ENCODE measurements around the gene SNX8.
A peak's percentile ranks its signal among the peaks of the same experiment; 100 is the strongest.
"Not testable (repeated sequence)": the region's sequence is repeated elsewhere in the genome, so short reads cannot be mapped to it uniquely, and the experiment has no call there.

The SNX8 gene

GRCh38 chr7:2295936-2296620 lies 18.2 kb downstream of the SNX8 start:
- DNase-seq: no peak

DNA sequence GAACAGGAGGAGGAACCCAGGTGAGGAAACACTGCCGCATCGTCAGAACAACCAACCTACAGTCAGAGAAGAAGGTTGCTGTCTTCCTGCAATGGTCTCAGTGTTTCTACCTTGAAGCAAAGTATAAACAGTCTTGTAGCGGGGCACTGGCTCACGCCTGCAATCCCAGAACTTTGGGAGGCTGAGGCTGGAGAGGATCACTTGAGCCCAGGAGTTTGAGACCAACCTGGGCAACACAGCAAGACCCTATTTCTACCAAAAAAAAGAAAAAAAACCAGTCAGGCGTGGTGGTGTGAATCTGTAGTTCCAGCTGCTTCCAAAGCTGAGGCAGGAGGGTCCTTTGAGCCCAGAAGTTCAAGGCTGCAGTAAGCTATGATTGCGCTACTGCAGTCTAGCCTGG lies 23.4 kb downstream of the SNX8 start:
- DNase-seq: no peak

DNA sequence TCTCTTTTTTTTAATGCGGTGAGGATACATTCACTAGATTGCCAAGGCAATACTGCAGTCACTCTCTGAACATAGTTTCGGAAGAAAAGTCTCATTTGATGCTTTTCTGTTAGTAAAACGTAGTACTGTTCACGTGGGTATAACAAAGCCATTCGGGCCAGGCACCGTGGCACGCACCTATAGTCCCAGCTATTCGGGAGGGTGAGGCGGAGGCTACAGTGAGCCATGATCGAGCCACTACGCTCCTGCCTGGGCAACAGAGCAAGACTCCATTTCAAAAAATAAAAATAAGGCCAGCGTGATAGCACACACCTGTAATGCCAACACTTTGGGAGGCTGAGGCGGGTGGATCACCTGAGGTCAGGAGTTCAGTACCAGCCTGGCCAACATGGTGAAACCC lies 24.6 kb downstream of the SNX8 start:
- DNase-seq: no peak

GRCh38 chr7:2289111-2289586 lies 25.1 kb downstream of the SNX8 start:
- no peak for DNase-seq

GRCh38 chr7:2288503-2288902 lies 25.7 kb downstream of the SNX8 start:
- no peak for DNase-seq

- DNase-seq: no peak
These were observed 26.5 kb downstream of the SNX8 start for GRCh38 chr7:2287745-2288144.

DNA sequence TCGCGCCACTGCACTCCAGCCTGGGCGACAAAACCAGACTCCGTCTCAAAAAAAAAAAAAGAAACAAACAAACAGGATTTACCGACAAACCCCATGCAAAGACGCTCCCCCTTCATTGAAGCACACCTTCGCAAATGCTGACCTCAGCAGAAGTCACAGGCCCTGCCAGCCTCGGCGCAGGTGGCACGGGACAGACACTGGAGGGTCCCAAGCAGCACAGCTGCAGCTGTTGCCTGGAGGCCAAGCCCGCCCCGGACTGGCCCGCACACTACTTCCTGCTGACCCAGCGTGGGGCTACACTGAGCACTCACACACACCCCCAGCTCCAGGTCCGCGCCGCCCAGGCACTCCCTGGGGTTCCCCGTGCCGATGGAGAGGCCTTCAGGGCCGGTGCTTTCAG lies 31.2 kb downstream of the SNX8 start:
- no peak for DNase-seq

DNA sequence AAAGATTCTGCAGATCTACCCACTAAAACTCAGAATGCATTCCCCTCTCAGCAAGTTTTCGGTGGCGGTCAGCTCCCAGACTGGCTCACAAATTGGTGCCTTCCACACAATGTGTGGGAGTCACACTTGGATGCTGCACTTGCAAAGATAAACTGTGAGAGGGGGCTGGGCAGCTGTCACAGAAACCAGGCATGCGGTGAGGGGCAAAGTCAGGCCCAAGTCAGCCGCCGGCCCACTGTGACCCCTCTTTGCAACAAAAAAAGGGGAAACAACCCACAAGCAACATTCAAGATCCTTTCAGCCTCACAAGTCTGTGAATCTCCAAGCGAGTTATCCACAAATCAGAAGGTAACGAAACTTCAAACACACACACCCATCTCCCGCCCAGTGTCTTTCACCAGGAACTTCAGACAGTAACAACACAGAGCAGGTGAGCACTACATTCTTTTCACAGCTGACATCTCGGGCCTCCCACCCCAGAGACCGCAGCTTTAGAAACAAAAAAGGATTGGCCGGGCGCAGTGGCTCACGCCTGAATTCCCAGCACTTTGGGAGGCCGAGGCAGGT lies 32.0 kb downstream of the SNX8 start:
- no peak for DNase-seq

DNA sequence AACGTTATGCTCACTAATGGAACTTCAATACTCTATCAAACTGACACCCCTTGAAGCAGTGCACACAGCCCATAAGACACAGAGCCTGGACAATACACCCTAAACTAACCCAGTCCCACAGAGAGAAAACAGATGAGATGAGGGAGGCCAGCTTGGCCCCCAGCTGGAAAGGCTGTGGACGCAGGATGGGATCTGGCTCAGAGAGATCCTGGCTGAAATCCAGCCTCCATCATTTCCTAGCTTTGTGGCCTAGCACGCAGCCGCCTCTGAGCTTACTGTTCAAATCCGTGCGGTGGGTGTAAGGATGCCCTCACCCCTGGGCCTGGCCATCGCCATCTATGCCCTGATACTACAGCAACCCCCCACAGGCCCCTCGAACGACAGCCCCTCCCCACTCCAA lies 32.7 kb downstream of the SNX8 start:
- peak in 3 of 51 donors; percentile 4 to 9 (median 8) for DNase-seq

DNA sequence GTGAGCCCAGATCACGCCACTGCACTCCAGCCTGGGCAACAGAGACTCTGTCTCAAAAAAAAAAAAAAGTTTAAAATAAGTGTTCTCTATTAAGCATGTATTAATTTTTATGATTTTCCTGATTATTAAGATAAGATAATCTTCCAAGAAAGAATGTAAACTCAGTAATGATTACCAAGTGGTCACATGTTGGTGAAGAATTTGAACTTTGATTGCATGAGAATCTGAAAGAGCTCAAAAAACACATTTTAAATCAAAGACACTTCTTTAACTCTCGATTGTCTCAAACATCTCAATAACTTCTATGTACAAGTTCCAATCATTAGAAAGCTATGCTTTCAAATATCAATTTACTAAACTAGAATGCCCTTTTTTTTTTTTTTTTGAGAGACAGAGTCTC lies 33.8 kb downstream of the SNX8 start:
- no peak for DNase-seq

DNA sequence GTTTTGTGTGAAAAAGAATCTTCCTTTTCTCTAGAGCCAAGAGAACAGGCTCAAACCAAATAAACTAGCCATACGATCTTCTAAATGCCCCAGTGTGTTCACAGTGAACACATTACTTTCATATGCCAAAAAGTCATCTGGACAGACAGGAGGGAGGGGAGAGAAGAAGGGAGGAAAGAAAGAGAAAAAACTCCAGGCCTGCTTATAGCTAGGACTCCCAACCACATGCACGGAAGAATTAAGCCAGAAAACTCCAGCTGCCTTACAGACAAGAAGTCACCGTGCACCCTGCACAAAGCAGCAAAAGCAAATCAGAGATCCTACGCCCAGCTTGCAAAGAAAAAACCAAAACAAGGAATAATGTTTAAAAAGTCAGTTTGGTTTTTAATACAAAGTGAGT lies 34.3 kb downstream of the SNX8 start:
- DNase-seq: no peak

GRCh38 chr7:2278026-2278425 lies 36.2 kb downstream of the SNX8 start:
- DNase-seq: no peak

GRCh38 chr7:2276107-2276506 lies 38.1 kb downstream of the SNX8 start:
- peak in 9 of 51 donors; percentile 5 to 43 (median 25) for DNase-seq

GRCh38 chr7:2275101-2275500 lies 39.1 kb downstream of the SNX8 start:
- DNase-seq: no peak

- DNase-seq: no peak
These were observed 39.6 kb downstream of the SNX8 start for GRCh38 chr7:2274666-2275065.

GRCh38 chr7:2273866-2274265 lies 40.4 kb downstream of the SNX8 start:
- DNase-seq: no peak

GRCh38 chr7:2272031-2272430 lies 42.2 kb downstream of the SNX8 start:
- peak in 4 of 51 donors; percentile 8 to 39 (median 26) for DNase-seq

- DNase-seq: no peak
These were observed 42.8 kb downstream of the SNX8 start for GRCh38 chr7:2271273-2272026.

DNA sequence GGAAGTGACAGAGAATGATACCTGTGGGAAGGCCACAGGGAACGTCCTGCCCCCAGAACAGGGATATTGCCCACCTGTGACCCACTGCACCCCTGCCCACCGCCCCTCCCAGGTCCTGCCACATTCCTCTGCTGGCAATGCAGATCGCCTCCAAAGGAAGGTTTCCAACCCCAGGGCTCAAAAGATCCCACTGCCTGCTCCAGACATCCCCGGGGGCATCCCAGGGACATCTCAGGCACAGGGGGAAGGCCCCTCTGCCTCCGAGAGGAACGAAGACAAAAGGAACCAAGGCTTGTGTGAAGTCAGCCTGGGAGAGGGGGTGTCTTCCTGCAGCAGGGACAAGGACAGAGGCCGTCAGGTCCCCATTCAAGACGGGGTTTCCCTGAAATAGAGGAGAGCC lies 43.7 kb downstream of the SNX8 start:
- DNase-seq: no peak

DNA sequence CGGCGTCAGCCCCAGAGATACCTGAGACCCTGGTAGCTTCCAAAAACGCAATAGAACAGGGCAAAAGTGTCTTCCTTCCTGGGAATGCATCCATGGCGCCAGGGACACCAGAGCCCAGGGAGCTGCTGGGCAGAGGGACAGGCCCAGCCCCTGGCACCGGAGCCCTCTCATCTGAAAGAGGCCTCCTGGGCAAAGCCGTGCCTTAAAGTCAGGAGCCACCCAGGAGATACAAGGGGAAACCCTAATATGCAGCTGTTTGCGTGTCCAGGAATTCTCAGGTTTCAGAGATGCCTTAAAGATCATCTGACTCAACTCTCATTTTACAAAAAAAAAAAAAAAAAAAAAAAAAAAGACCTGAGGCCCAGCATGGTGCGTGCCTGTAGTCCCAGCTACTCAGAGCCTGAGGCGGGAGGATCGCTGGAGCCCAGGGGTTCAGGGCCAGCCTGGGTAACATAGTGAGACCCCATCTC lies 44.2 kb downstream of the SNX8 start:
- no peak for DNase-seq

DNA sequence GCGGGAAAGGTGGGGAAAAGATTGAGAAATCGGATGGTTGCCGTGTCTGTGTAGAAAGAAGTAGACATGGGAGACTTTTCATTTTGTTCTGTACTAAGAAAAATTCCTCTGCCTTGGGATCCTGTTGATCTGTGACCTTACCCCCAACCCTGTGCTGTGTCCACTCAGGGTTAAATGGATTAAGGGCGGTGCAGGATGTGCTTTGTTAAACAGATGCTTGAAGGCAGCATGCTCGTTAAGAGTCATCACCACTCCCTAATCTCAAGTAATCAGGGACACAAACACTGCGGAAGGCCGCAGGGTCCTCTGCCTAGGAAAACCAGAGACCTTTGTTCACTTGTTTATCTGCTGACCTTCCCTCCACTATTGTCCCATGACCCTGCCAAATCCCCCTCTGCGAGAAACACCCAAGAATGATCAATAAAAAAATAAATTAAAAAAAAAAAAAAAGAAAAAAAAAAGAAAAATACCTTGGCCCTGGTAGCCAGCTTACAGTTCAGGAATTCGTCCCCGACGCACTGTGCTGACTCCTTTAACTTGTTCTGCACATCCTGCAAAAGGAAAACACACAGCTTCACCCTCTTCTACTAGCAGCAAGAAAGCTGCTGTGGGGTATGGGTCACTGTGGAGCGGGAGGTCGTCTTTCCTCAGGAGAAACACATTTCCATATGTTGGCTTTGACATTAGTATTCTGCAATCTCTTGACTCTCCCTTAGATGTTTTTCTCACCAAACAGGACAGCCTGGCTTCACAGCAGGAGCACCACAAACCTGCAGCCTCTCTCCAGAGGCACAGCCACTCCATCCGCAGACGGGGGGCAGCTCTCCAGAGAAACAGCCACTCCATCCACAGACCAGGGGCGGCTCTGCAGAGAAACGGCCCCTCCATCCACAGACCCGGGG lies 44.9 kb downstream of the SNX8 start:
- not testable (repeated sequence) for DNase-seq

- no peak for DNase-seq
These were observed 47.3 kb downstream of the SNX8 start for GRCh38 chr7:2266911-2267310.

All from hypothalamus (tissue), 51 donors.